IPS-18c (cell line): ENCODE measurements around the gene NEUROD2.
A peak's percentile ranks its signal among the peaks of the same experiment; 100 is the strongest.

Source experiments
- H3K4me3 ChIP-seq: 2 replicates; pipeline ENCODE4 v1.7.0; 2013; ENCODE audit warnings: low read depth, mild to moderate bottlenecking, low read length, moderate library complexity; ENCODE audit not compliant: insufficient read depth
- H3K9me3 ChIP-seq: one replicate; pipeline ENCODE4 v1.6.1; 2013; ENCODE audit warnings: mild to moderate bottlenecking, low read length, moderate library complexity; ENCODE audit not compliant: control insufficient read depth, insufficient read depth

The NEUROD2 gene

DNA sequence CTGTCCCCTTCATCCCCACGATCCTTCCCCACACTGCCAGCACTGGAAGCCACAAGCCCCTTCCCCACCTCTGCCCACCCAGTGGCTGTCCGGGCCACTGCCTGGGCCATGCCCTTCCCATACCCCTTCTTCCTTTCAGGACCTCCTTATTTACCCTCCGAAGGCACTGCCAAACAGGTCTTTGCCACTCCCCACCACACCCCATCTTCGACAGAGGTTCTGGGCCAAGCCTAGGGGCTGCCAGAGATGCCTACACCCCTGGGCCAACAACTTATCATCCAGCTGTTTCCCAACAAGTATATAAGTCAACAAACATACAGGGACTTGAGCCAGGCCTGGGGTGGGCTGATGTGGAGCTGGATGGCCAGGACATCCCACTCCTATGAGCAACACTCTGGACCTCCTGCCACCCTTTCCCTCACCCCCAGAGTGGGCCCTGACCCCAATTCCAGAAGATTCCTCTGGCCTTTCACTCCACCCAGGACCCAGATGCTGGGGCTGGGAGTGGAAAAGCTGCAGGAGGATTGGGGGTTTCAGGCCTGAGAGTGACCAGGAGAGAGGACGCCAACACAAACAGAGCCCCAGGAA lies 17.6 kb upstream of the NEUROD2 start:
- Histone ChIP-seq H3K9me3 (no peaks in the 10 kb centered on the region), H3K4me3 (no peak overlapping the region)

DNA sequence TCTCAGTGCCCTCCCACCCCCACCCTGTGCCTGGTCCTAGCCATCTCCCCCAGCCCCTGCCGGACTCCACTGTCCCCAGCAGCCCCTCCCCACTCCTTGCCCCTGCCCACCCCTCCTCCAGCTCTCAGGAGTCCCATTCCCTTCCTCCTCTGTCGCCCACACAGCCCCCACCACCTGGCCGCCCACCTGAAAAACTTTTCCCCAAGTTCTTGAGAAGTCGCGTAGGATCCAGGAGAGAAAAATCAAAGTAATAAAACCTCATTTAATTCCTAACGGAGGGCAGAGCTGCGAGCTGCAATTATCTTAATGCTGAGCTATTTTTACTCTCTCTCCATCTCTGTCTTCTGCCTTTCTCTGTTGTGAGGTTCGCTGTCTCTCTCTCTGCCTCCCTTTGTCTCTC lies 16.6 kb upstream of the NEUROD2 start:
- no peak overlapping the region for H3K4me3 ChIP-seq
- peaks cover under 1% of the 10 kb centered on the region for H3K9me3 ChIP-seq

DNA sequence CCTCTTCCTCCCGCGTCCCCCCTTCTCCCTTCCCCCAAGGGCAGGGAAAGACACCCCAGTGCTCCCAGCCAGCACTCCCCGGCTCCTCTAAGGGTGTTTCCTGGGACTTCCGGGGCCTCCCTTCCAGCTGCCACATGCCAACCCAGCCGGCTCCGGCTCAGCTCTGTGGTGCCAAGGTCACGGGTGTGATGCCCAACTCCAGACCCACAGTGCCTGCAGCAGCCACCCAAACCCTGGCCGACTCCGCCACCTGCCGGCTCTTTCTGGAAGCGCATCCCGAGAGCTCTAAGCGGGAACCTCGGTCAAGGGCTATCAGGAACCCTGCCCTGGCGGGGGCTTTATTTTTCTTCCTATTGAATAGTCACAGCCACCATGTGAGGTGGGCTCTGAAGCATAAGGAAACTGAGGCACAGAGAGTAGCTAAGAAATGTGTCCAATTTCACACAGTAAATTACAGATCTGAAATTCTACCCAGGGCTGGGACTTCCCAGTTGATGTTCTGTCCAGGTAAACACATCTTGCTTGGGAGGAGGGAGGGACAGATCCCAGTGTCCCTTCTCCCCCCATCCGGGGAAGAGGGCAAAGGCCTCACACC lies 15.7 kb upstream of the NEUROD2 start:
- no peak overlapping the region for H3K4me3 ChIP-seq
- H3K9me3 ChIP-seq = peaks cover 2% of the 10 kb centered on the region

DNA sequence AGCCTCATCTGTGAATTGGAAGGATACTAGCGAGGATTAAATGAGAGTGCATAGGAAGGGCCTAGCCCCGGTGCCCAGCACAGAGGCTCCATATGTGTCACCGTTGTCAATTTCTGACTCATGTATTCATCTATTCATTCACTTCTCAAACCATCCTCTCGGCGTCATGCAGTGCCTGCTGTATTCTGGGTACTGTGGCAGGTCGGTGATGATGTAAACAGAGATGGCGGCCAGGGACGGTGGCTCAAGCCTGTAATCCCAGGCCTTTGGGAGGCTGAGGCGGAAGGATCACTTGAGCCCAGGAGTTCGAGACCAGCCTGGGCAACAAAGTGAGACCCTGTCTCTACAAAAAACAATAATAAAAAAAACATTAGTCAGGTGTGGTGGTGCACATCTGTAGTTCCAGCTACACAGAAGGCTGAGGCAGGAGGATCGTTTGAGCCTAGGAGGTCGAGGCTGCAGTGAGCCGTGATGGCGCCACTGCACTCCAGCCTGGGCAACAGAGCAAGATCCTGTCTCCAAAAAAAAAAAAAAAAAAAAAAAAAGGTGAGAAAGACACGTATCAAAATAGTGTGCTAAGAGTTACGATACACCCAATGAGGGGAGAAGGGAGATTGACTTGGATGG lies 14.8 kb upstream of the NEUROD2 start:
- peaks cover 2% of the 10 kb centered on the region for H3K9me3 ChIP-seq
- H3K4me3 ChIP-seq = no peak overlapping the region

DNA sequence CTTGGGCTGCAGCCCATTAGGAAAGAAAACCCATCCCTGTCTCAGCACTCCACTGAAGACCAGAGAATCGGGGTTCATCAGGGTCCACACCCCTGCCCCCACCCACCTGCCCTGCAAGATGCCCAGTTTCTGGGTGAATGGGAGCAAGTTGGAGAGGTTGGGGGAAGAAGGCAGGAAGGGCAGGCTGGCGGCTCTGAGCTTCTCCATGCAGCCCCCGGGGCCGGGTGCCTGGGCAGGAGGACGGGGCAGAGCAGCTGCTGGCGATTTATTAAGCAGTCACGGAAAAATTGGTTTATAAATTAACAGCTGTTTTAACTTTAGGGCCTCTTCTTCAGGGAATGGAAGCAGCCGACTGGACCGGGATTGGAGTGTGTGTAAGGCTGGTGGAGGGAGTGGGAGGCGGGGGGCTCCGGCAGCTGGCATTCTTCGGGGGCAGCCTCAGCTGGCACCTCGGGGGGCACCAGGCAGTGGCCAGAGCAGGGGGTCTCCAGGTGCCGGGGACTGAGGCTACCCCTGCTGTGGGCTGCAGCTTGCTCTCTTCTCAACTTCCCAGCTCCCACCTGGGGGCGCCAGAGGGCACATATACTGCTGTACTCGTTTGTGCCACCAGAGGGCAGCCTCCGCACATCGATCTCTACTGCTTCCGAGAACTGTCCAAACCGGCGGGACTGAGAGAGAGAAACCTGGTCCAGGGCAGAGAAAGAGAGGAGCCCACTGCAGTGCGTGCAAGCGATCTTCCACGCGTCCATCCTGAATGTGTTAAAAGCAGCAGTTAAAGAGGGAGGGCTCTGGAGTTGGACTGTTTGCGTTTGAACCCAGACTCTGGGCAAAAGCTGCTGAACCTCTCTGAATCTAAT lies 14.0 kb upstream of the NEUROD2 start:
- Histone ChIP-seq H3K4me3 (no peak overlapping the region), H3K9me3 (peaks cover 6% of the 10 kb centered on the region)

DNA sequence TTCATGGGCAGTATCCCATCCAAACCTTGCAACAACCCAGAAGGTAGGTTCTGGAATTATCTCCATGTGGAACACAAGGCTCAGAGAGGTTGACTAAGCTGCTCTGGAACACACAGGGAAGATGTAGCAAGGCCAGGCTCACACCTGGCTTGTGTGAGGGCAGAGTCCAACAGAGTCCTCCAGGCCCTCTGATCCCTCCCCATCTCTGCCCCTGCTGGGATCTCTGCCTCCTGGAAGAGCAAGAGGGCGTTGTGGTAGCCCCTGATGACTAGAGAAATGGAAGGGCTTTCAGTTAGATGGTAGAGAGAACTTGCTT lies 12.0 kb upstream of the NEUROD2 start:
- Histone ChIP-seq H3K4me3 (no peak overlapping the region), H3K9me3 (peaks cover 6% of the 10 kb centered on the region)

DNA sequence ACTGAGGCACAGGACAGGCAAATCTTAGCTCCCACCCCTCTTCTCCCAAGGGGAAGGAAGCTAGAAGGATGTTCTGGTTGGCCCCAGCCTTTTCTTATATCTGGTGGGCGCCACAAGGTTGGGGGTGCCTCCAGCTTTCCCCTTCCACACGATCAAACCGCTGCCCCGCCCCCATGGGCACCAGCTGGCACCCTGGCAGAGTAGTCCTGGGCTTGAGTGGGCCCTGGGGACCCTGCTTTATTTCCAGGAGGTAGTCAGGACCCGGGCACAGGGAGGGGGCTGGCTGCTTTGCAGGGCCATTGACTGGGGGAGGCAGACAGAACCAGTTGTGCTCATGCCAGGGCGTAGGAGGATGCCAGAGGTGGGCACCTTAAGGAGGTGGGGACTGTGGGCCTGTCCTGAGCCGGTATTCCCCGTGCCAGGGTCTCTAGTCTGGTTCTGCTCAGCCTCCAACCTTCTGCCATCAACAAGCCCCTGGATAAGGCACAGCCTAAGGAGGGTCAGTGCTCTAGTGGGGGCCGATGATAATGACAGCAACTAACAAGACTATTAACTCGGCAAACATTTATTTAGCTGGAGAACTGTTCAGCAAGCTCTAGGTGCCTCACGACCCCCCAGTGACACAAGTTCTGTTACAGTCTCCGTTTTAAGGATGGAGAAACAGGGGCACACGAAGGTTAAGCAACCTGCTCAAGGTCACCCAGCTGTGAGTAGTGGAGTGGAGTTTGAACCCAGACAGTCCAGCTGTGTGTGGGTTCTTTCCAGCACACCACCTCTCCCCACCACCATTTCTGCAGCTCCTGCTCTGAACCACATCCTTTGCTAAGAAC lies 11.5 kb upstream of the NEUROD2 start:
- no peak overlapping the region for H3K4me3 ChIP-seq
- peaks cover 6% of the 10 kb centered on the region for H3K9me3 ChIP-seq

DNA sequence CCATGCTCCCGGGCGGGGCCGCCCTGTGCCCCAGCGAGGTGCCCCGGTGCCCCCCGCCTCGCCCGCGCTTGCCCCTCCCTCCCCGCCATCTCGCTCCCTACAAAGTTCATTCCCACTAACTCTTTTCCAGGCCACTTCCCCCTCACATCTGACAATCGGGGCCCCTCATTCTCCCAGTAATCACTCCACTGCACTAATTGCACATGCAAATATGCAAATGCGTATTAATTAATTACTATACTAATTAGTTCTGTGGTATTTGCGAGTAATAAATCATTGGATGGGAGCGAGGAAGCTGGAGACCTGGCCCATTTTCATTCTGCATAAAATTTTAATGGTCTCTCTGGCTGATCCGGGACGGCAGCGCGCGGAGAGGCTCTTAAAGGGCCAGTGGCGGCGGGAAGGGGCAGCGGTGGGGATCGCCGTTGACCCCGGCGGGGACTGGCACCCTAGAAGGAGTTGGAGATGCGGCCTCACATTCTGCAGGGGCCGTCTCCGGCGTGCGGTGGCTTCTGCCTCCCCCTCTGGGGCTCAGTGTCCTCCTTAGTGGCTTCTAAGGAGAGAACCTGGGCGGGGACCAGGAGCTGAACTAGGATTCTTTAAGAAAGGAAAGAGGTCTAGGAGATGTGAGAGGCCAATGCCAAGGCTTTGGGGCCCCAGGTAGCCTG lies 10.7 kb upstream of the NEUROD2 start:
- Histone ChIP-seq H3K4me3 (peak overlapping the region; percentile 52), H3K9me3 (peaks cover 6% of the 10 kb centered on the region)

DNA sequence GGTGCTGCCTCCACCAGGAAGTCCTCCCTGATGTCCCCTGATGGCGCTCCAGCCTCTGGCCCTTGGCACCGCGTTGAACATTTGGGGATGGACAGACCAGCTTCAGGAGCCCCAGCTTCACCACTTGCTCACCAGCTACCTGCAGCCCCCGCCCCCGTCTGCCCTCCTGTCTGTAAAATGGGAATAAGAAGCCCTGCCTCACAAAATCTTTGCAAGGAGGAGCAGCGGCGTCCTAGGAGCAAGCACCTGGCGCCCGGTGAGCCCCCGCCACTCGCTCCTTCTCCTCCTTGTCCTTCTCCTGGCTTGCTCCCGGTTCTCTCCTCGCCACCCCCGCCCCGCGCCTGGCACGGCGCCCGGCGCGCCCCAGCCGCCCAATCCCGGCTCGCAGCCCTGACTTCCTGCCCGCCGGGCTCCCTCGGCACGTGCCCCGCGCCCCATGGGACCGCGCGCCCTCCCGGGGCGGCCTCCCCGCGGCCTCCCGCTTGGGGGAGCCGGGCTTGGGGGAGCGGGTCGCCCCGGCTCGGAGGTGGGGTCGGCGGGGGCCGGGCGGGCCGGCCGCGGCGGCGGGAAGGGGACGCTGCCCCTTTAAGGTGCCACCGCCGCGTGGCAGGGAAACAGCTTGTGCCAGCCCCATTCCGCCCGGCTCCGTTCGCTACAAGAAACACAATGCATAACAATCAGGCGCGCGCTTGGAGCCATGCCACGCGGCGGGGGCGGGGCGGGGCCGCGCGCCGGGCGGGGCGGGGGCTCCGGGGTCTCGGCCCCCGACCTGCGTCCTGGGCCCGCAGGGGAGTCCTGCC lies 9.9 kb upstream of the NEUROD2 start:
- Histone ChIP-seq H3K9me3 (peaks cover 6% of the 10 kb centered on the region), H3K4me3 (peak overlapping the region; percentile 52)

DNA sequence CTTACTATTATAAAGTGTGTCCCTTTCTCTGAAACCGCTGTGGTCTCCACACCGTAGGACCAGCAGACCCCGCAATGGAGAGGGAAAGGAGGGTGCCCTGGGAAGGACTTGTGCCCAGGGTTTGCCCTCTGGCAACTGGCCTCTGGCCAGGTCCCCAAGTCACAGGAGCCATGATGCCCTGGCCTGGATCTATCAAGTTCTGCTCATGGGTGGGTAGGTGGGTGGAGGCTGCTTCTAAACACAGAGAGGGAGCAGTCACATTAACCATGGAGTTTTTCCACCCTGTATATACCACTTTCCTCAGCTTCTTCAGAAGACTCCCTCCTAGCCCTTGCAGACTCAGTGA lies 9.4 kb upstream of the NEUROD2 start:
- peaks cover 6% of the 10 kb centered on the region for H3K9me3 ChIP-seq
- no peak overlapping the region; the same call in 1 of the 2 replicates for H3K4me3 ChIP-seq

DNA sequence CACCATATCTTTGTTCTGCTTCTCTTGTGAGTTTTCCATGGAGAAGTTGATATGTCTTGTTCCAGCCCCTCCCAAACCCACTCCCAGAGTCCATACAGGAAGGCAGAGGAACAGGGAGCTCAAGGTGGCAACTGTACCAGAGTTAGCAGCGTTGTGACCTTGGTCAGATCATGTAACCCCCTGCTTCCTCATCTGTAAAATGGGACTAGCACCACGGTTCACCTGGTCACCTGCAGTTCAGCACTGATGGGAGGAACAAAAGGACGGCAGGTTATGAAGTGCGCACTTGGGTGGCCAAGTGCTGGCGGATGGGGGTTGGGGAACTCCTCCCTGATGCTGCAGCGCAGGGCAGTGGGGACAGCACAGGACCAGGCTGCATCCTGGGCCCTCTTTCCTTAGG lies 7.7 kb upstream of the NEUROD2 start:
- peaks cover 6% of the 10 kb centered on the region for H3K9me3 ChIP-seq
- no peak overlapping the region for H3K4me3 ChIP-seq

DNA sequence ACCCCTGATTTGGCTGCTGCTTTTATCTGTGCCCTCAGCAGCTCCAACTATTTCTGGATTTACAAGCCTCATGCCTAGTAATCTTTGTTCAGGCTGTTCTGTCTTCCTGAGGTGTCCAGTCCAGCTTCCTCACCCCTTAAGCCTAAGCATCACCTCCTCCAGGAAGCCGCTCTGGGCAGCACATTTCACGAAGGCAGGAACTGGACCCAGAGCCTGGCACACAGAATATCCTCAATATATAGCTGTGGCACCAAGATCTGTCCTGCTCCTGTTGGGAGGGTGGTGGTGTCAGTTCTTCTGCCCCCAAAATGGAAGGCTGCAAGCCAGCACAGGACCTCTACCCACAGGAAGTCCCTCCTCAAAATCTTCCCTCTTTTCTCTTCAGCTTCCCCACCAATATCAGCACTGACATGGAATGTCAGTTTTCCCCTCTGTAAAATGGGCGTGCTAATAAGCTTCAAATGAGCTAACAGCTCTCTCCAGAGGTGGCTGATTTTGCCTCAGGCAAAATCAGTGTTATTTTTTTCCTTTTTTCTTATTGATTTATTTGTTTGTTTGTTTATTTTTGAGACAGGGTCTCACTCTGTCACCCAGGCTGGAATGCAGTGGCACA lies 6.9 kb upstream of the NEUROD2 start:
- no peak overlapping the region for H3K4me3 ChIP-seq
- peaks cover 6% of the 10 kb centered on the region for H3K9me3 ChIP-seq

DNA sequence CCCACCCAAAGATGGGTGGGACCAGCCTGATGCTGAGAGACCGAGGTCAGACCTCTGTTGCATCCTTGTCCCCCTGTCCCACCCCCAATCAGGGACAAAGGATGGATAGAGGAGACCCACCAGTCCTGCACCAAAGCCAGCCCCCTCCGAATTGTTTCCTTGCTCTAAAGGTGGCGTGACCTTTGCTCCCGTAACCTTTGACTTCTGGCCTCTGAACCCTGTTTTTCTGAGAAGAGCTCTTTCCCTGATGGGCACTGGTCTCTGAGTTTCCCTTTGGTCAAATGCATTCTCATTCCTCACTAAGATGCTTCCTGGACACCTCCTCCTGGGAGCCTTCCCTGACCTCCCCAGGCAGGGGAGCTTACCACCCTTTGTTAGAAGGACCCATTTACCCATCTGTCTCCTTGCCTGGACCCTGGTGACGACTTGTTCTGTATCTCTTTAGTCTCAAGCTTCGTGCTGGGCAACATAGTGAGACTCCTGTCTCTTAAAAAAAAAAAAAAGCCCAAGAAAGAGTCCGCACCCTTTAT lies 5.3 kb upstream of the NEUROD2 start:
- peaks cover 4% of the 10 kb centered on the region for H3K9me3 ChIP-seq
- H3K4me3 ChIP-seq = no peak overlapping the region; the same call in 1 of the 2 replicates

DNA sequence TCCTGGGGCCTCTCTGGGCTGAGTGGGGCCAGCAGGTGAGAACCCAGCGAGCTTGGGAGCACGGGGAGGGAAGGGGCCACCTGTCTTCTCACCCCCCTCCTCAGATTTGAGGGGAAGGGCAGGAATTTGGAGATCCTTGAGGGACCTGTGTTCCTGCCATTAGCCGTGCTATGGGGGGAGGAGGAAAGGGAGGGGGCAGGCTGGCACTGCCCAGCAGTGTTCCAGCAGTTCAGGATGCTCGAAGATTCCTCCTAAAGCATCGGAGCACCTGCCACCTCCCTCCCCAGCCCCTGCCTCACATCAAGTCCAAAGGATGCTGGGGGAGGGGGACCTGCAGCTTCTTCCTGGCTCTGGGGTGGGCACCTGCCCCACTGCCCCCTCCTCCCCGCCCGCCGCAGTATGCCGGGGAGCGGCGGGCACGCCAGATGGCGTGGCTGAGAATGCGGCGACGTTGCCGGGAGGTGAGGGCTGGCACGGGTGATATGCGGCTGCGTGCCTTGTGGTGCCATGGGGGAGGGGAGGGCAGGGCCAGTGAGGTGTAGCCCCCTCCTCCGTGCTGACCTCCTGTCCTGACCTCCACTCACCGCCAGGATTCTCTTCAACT lies 4.7 kb upstream of the NEUROD2 start:
- Histone ChIP-seq H3K9me3 (peaks cover 3% of the 10 kb centered on the region), H3K4me3 (no peak overlapping the region; the same call in 1 of the 2 replicates)

DNA sequence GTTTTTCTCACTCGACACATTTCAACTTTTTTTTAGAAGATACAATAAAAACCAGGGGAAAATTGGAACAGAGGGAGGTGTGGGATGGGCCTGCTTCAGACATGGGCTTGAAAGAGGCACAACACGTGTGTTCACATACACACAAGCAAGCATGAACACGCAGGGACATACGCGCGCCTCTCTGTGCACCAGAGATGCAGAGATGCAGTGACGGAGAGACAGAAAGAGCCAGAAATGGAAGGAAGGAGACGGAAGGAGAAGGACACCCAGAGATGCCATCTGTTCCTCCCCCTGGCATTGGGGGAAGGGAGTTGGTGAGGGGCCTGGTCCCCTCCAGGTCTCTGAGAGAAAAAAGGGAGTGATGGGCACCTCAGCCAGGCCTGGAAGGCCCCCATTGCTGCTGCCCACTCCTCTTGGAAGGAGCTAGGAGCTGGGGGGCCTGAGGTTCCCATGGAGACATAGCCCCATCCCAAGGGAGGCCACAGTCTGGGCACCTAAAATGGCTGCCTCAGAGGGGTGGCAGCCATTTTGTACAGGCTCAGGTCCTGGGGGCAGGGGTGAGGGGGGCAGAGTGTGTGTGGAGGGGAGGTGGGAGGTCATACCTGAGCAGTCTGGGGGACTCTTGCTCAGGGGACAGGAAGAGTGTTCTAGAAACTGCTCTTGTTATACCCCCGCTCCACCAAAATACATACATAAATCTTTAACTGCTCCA lies 3.8 kb upstream of the NEUROD2 start:
- no peaks in the 10 kb centered on the region for H3K9me3 ChIP-seq
- no peak overlapping the region for H3K4me3 ChIP-seq
